GM18502 (cell line): Measurements from ENCODE around the gene ZFP57.

ENCODE experiments used
- ATAC-seq: cut with Tn5 transposase; IDR thresholded peaks from one replicate; pipeline ENCODE4 v1.9.1; 2021; ENCODE audit warnings: mild to moderate bottlenecking; ENCODE audit not compliant: unreplicated experiment, poor library complexity

ZFP57 gene

DNA sequence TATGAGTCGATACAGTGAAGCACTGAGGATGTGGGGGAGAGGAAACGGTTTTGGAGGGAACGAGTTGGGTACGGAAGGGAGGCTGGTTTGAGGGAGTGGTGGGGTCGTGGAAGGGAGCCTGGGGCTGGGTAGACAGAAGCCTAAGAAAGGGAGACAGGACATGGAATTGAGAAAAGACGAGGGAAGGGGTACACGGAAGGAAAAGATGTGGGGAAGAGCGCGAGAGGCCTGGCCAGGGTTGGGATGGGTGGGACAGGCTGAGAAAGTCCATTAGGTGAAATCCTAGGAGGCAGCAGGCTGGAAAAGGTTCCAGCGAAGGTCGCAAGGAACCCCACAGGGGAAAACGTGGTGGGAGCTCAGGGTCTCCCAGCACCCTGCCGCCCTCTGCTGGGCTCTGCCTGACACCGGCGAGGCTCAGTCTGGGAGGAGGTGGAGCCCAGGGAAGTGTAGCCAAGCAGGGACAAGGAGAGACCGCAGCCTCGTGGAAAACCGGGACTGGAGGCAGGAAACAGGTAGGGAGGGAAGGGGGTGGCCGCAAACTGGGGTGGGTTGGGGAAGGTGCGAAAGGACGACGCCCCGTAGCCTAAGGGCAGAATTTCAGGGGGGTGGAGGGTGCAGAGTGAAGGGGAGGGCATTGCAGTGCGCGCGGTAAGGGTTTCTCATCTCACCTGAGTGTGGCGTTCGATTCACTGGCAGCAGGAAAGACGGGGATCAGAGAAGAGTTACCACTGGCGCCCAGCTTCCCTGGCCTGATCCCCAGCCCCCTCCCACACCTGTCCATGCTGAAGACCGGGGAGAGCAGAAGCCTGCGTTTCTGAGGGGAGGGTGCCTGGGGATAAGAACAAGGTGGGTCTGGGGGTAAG is 52.3 kb downstream of the ZFP57 start:
- ATAC-seq: no peak

DNA sequence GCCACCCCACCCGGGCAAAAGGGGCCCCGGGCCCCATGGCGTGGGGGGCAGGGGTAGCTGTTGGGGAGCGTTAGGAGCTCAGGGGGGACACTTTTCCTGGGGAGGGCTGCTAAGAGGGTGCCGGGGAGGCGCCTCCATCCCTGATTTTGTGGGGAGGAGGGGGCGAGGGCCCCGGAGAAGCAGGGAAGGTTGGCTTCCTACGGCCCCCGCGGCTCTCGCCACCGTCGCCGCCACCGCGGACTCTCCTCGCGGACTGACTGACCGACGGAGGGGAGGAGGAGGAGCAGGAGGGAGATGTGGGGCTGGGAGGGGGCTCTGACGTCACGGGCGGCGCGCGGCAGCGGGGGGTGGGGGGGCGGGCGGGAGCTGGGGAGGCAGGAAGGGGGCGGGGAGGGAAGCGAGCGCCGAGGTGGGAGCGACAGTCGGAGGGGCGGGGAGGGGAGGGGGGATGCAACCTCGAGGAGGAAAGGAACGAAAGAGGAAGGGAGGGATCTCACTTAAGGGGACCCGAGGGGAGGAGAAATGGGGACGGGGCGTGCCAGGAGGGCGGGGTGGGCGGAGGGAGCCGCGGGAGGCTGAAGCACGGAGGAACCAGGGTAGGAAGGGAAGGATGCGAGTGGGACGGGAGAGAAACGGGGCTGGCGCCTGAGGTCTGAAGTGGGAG is 53.1 kb downstream of the ZFP57 start:
- ATAC-seq: no peak

- no peak for ATAC-seq
Observed at GRCh38 chr6:29626948-29627754, 53.8 kb downstream of the ZFP57 start.

GRCh38 chr6:29625337-29625930 is 55.5 kb downstream of the ZFP57 start:
- ATAC-seq: no peak

DNA sequence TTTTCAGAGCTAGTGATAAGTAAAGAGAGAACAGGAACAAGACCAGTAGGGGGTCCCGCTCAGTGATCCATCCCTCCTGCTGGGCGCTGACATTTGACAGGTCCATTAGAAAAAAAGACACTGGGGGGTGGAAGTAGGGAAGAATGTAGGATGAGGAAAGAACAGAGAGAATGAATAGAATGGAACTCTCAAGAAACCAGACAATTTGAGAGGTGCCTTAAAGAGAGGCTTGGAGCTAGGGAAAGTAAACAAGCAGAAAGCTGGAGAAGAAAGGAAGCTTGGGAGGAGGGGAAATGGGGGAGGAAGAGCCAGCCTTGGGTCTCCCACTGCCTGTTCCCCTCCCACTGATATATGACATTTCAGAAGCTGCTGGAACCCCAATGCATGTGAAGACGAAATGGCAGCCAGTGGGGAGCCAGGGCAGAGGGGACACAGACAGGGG is 56.4 kb downstream of the ZFP57 start:
- no peak for ATAC-seq
